Measurements from ENCODE around the gene CTDSPL. TPM values are rescaled to one million over a fixed set of nuclear protein-coding genes. Genes with fewer than 3 reads are reported as not detected.

CTDSPL gene
- total and polyA plus RNA-seq, 10 of the 15 experiments (the other 5 are each of a cell fraction or from before 2014, with no cell fraction given): 0.05 to 0.51 (median 0.18) TPM; not detected in 6

DNA sequence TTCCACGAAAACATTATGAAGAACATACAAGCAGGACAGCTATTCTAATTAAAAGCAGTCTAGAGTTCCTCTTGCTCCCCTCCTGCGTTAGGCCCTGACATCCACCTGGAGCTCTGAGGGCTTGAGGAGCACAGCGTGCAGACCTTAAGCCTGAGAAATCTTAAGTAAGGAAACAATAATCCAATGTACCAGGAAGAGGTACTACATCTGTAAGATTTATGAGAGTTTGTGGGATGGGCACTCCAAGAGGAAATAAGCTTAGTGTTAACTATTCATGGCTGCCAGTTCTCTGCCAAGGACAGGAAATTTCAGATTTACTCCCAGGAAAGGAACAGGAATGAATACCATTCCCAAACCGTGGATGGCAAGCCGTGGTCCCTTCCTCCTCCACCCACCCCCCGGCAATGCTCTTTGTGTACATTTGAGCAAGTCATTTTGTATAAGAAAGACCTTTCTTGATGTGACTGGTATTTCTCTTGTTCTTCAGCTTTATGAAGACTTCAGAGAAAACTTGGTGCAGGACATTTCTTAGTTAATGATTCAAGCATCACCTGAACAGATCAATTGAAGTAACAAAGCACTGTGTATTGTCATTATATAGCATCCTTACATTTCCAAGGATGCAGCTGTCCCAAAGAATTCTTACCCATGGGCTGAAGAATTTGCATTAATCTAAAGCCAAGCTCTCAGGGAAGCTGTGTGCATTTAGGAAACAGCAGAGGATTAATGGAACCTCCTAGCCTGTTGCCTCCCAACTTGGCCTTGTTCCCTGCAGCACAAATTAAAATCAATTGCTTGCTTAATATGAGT, 100.1 kb downstream of the CTDSPL start:
- no peaks in the 10 kb centered on the region; a peak in 1 of 4 replicates for H3K27me3 ChIP-seq (replicated peaks in 1 of 2; ENCODE audit: control insufficient read depth in 2 of 2, insufficient read depth in 2 of 2, low read length in 1 of 2)
- TF ChIP-seq ESRRA (IDR thresholded peaks at IDR 0.05; ENCODE audit: low read length): no peak
- H2AFZ ChIP-seq (ENCODE audit: control insufficient read depth, low read depth, low read length): no peak overlapping the region
- H3K4me3 ChIP-seq: no peak overlapping the region
- FAIRE-seq (no peak), ATAC-seq (no peak), DNase-seq (ENCODE audit: low read depth, low spot score) (no peak)
- H3K9me3 ChIP-seq (replicated peaks; ENCODE audit: control insufficient read depth, insufficient read depth, low read length): no peaks in the 10 kb centered on the region
- 32% methylated on average over 6 of the region's 6 CpGs for WGBS (ENCODE audit: insufficient coverage, insufficient replicate concordance, low lambda C conversion rate, missing lambda C conversion rate)
- BruUV-seq (replicated peaks): no TSS peak
- no peak overlapping the region for H3K27ac ChIP-seq (ENCODE audit: control insufficient read depth, insufficient read depth)
- in situ Hi-C loops (cut with MboI): loop anchor here (5.0 kb wide), 1 partner anchor 105 kb away; no protein-coding TSS in a partner anchor
- intact Hi-C loops (cut with micrococcal nuclease; ENCODE audit: unreplicated experiment): no loop called here
- H3K79me2 ChIP-seq (ENCODE audit: control insufficient read depth, insufficient read depth, low read length): no peaks in the 10 kb centered on the region
- H4K20me1 ChIP-seq (ENCODE audit: control insufficient read depth, insufficient read depth): no peaks in the 10 kb centered on the region
- ChIA-PET RAD21 (ENCODE audit: unreplicated experiment) (interaction anchor here (1.1 to 7.4 kb wide), 3 partner anchors 96 to 108 kb away, joined by 3 to 111 read pairs (median 3); no protein-coding TSS in a partner anchor), POLR2A (no interaction called here), CTCF (interaction anchor here (1.2 to 1.6 kb wide), 3 partner anchors 13 to 96 kb away, joined by 3 to 5 read pairs (median 4); no protein-coding TSS in a partner anchor), SMC1A (ENCODE audit: uncharacterized antibody, unreplicated experiment) (no interaction called here)
- H3K4me1 ChIP-seq (ENCODE audit: control insufficient read depth, insufficient read depth, low read length): peaks cover 3% of the 10 kb centered on the region
- no peaks in the 10 kb centered on the region for H3K36me3 ChIP-seq (ENCODE audit: control insufficient read depth in 2 of 2, insufficient read depth in 2 of 2, low read length in 1 of 2)
- no peak overlapping the region for H3K9ac ChIP-seq (ENCODE audit: control insufficient read depth, insufficient read depth, low read length)
- no peak overlapping the region for H3K4me2 ChIP-seq (ENCODE audit: control insufficient read depth, insufficient read depth)

DNA sequence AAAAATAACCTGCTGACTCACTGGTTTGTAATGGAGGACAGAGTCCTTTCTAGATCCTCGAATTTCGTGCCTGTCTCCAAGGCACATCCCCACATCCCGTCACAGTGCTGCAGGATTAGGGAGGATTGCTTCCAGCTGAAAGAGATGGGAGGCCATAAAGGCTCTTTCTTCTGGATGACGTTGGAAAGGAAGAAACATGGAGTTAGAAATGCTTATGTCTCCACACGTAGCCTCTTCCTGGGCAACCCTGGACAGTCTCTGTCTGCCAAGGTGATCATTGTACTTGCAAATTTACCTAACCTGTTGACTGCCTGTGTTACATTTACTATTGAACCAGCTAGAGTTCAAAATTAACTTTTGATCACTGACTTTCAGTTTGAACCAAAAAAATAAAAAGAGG, 101.3 kb downstream of the CTDSPL start:
- H3K9ac ChIP-seq (ENCODE audit: control insufficient read depth, insufficient read depth, low read length): no peak overlapping the region
- no peaks in the 10 kb centered on the region; a peak in 1 of 4 replicates for H3K27me3 ChIP-seq (replicated peaks in 1 of 2; ENCODE audit: control insufficient read depth in 2 of 2, insufficient read depth in 2 of 2, low read length in 1 of 2)
- RAD21 ChIA-PET (ENCODE audit: unreplicated experiment): interaction anchor here (0.7 to 7.4 kb wide), 2 partner anchors 106 to 110 kb away, joined by 3 to 111 read pairs; no protein-coding TSS in a partner anchor
- in situ Hi-C loops (cut with MboI): loop anchor here (5.0 kb wide), 1 partner anchor 106 kb away; no protein-coding TSS in a partner anchor
- no peak for DNase-seq (ENCODE audit: low read depth, low spot score)
- no peaks in the 10 kb centered on the region for H3K36me3 ChIP-seq (ENCODE audit: control insufficient read depth in 2 of 2, insufficient read depth in 2 of 2, low read length in 1 of 2)
- no peaks in the 10 kb centered on the region for H3K9me3 ChIP-seq (replicated peaks; ENCODE audit: control insufficient read depth, insufficient read depth, low read length)
- CTCF ChIA-PET: interaction anchor here (1.0 kb wide), 1 partner anchor 11 kb away, joined by 3 read pairs; no protein-coding TSS in a partner anchor
- FAIRE-seq: no peak
- no TSS peak for BruUV-seq (replicated peaks)
- SMC1A ChIA-PET (ENCODE audit: uncharacterized antibody, unreplicated experiment): interaction anchor here (1.4 kb wide), 1 partner anchor 334 kb away, joined by 3 read pairs; no protein-coding TSS in a partner anchor
- TF ChIP-seq CREB1 (IDR thresholded peaks at IDR 0.05; ENCODE audit: low read depth): no peak
- TF ChIP-seq ASH2L (IDR thresholded peaks at IDR 0.05; ENCODE audit: borderline replicate concordance, low read depth): no peak
- no peak for TF ChIP-seq EGR1 (IDR thresholded peaks at IDR 0.05; ENCODE audit: borderline replicate concordance in 1 of 2, low read depth in 2 of 2, low read length in 2 of 2)
- TF ChIP-seq TCF7 (IDR thresholded peaks at IDR 0.05; ENCODE audit: borderline replicate concordance): no peak
- no peak for TF ChIP-seq MYC (IDR thresholded peaks at IDR 0.05; ENCODE audit: insufficient read depth, insufficient read length, insufficient replicate concordance, low read length, severe bottlenecking)
- no peak for TF ChIP-seq FOXK2 (IDR thresholded peaks at IDR 0.05)
- H3K27ac ChIP-seq (ENCODE audit: control insufficient read depth, insufficient read depth): no peak overlapping the region
- POLR2A ChIA-PET: no interaction called here
- no peak overlapping the region for H3K4me2 ChIP-seq (ENCODE audit: control insufficient read depth, insufficient read depth)
- intact Hi-C loops (cut with micrococcal nuclease; ENCODE audit: unreplicated experiment): no loop called here
- no peak overlapping the region for H3K4me3 ChIP-seq
- no peak overlapping the region for H2AFZ ChIP-seq (ENCODE audit: control insufficient read depth, low read depth, low read length)
- H4K20me1 ChIP-seq (ENCODE audit: control insufficient read depth, insufficient read depth): no peaks in the 10 kb centered on the region
- no peaks in the 10 kb centered on the region for H3K4me1 ChIP-seq (ENCODE audit: control insufficient read depth, insufficient read depth, low read length)
- WGBS (ENCODE audit: insufficient coverage, insufficient replicate concordance, low lambda C conversion rate, missing lambda C conversion rate): 23% methylated on average over 5 of the region's 5 CpGs
- no peak for ATAC-seq
- H3K79me2 ChIP-seq (ENCODE audit: control insufficient read depth, insufficient read depth, low read length): no peaks in the 10 kb centered on the region

All from GM12878 (cell line).